ENCODE results near the gene OSER1.

DNA sequence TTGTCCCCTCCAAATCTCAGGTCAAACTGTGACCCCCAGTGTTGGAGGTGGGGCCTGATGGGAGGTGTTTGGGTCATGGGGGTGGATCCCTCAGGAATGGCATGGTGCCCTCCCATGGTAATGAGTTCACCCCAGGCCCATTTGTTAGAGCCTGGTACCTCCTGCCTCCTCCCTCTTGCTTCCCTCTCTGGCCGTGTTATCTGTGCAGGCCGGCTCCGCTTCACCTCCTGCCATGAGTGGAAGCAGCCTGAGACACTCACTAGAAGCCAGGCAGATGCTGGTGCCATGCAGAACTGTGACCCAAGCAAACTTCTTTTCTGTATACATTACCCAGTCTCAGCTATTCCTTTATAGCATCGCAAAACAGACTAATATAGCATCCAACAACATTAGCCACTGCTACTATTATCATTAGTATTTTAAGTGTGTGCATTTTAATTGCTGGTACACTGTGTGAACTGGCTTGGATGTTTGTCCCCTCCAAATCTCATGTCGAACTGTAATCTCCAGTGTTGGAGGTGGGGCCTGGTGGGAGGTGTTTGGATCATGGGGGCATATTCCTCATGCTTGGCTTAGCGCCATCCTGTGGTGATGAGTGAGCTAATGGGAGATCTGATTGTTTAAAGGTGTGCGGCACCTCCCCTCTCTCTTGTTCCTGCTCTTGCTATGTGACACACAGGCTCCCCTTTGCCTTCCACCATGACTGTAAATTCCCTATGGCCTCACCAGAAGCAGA lies 12.2 kb upstream of the OSER1 start:
- TF ChIP-seq, protein P1, sequence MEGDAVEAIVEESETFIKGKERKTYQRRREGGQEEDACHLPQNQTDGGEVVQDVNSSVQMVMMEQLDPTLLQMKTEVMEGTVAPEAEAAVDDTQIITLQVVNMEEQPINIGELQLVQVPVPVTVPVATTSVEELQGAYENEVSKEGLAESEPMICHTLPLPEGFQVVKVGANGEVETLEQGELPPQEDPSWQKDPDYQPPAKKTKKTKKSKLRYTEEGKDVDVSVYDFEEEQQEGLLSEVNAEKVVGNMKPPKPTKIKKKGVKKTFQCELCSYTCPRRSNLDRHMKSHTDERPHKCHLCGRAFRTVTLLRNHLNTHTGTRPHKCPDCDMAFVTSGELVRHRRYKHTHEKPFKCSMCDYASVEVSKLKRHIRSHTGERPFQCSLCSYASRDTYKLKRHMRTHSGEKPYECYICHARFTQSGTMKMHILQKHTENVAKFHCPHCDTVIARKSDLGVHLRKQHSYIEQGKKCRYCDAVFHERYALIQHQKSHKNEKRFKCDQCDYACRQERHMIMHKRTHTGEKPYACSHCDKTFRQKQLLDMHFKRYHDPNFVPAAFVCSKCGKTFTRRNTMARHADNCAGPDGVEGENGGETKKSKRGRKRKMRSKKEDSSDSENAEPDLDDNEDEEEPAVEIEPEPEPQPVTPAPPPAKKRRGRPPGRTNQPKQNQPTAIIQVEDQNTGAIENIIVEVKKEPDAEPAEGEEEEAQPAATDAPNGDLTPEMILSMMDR (IDR thresholded peaks at IDR 0.05 in 2 of 3, conservative IDR thresholded peaks at IDR 0.05 in 1 of 3; ENCODE audit: insufficient read depth in 2 of 3, low read depth in 1 of 3, low read length in 3 of 3): peak; percentile 13 to 36 (median 33); a peak in 3 of 6 replicates
- TF ChIP-seq, protein P2, sequence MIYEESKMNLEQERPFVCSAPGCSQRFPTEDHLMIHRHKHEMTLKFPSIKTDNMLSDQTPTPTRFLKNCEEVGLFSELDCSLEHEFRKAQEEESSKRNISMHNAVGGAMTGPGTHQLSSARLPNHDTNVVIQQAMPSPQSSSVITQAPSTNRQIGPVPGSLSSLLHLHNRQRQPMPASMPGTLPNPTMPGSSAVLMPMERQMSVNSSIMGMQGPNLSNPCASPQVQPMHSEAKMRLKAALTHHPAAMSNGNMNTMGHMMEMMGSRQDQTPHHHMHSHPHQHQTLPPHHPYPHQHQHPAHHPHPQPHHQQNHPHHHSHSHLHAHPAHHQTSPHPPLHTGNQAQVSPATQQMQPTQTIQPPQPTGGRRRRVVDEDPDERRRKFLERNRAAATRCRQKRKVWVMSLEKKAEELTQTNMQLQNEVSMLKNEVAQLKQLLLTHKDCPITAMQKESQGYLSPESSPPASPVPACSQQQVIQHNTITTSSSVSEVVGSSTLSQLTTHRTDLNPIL (CRISPR knock-in tag; IDR thresholded peaks at IDR 0.05): no peak
- TF ChIP-seq EZH2 (IDR thresholded peaks at IDR 0.05; ENCODE audit: borderline replicate concordance, low read depth, low read length) (no peak), TCF7L2 (IDR thresholded peaks at IDR 0.05; ENCODE audit: low read depth, low read length) (no peak), ELF1 (tag; IDR thresholded peaks at IDR 0.05) (no peak)
- TF ChIP-seq, protein P3, sequence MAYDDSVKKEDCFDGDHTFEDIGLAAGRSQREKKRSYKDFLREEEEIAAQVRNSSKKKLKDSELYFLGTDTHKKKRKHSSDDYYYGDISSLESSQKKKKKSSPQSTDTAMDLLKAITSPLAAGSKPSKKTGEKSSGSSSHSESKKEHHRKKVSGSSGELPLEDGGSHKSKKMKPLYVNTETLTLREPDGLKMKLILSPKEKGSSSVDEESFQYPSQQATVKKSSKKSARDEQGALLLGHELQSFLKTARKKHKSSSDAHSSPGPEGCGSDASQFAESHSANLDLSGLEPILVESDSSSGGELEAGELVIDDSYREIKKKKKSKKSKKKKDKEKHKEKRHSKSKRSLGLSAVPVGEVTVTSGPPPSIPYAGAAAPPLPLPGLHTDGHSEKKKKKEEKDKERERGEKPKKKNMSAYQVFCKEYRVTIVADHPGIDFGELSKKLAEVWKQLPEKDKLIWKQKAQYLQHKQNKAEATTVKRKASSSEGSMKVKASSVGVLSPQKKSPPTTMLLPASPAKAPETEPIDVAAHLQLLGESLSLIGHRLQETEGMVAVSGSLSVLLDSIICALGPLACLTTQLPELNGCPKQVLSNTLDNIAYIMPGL (CRISPR knock-in tag; IDR thresholded peaks at IDR 0.05): no peak
